HL-60/S4 treated with phorbol 12-myristate 13-acetate at 8.2 ng/mL for 4 days and 3 days (cell line): ENCODE data around the gene WDR59.
"Not testable (repeated sequence)": the region's sequence is repeated elsewhere in the genome, so short reads cannot be mapped to it uniquely, and the experiment has no call there.

Experiments used
- in situ Hi-C: fragments of 300-500 bp; cut with MboI; formaldehyde crosslinking; loops from 2 replicates; pipeline ENCODE4 v1.15.0; 2022; ENCODE audit warnings: low sequenced_read_pairs

WDR59 gene

GRCh38 chr16:74868501-74868900 lies 116.4 kb downstream of the WDR59 start:
- in situ Hi-C loops = no loop called here

- in situ Hi-C loops = no loop called here
These were observed 116.9 kb downstream of the WDR59 start for GRCh38 chr16:74868035-74868434.

GRCh38 chr16:74867281-74867849 lies 117.6 kb downstream of the WDR59 start:
- in situ Hi-C loops = no loop called here

GRCh38 chr16:74865922-74866598 lies 118.9 kb downstream of the WDR59 start:
- in situ Hi-C loops = no loop called here

- in situ Hi-C loops = no loop called here
These were observed 122.1 kb downstream of the WDR59 start for GRCh38 chr16:74862743-74863244.

- in situ Hi-C loops = no loop called here
These were observed 132.4 kb downstream of the WDR59 start for GRCh38 chr16:74852500-74852875.

- in situ Hi-C loops = no loop called here
These were observed 134.9 kb downstream of the WDR59 start for GRCh38 chr16:74850027-74850426.

- in situ Hi-C loops = no loop called here
These were observed 137.7 kb downstream of the WDR59 start for GRCh38 chr16:74847202-74847601.

- in situ Hi-C loops = no loop called here
These were observed 138.2 kb downstream of the WDR59 start for GRCh38 chr16:74846714-74847113.

- in situ Hi-C loops = no loop called here
These were observed 140.6 kb downstream of the WDR59 start for GRCh38 chr16:74844041-74844980.

- in situ Hi-C loops = not testable (repeated sequence)
These were observed 141.4 kb downstream of the WDR59 start for GRCh38 chr16:74843381-74844035.

- in situ Hi-C loops = no loop called here
These were observed 142.5 kb downstream of the WDR59 start for GRCh38 chr16:74842413-74842812.

GRCh38 chr16:74841904-74842303 lies 143.0 kb downstream of the WDR59 start:
- in situ Hi-C loops = no loop called here

GRCh38 chr16:74841469-74841868 lies 143.5 kb downstream of the WDR59 start:
- in situ Hi-C loops = no loop called here

GRCh38 chr16:74837056-74837455 lies 147.9 kb downstream of the WDR59 start:
- in situ Hi-C loops = no loop called here

GRCh38 chr16:74836111-74836671 lies 148.7 kb downstream of the WDR59 start:
- in situ Hi-C loops = no loop called here

- in situ Hi-C loops = no loop called here
These were observed 152.7 kb downstream of the WDR59 start for GRCh38 chr16:74832228-74832627.

- in situ Hi-C loops = no loop called here
These were observed 153.5 kb downstream of the WDR59 start for GRCh38 chr16:74831467-74831866.

- in situ Hi-C loops = no loop called here
These were observed 154.3 kb downstream of the WDR59 start for GRCh38 chr16:74830648-74831047.

- in situ Hi-C loops = no loop called here
These were observed 155.3 kb downstream of the WDR59 start for GRCh38 chr16:74829637-74830036.

GRCh38 chr16:74825941-74826340 lies 159.0 kb downstream of the WDR59 start:
- in situ Hi-C loops = no loop called here
